Neural cell (in vitro differentiated cells): Measurements from ENCODE around the gene CNTN4. TPM values are rescaled to one million over a fixed set of nuclear protein-coding genes. Genes with fewer than 3 reads are reported as not detected.

Experiments used
- H2AFZ ChIP-seq: fragments of 200-600, 300-800 bp; sonication (generic), shearing (Covaris generic); 2 replicates; pipeline ENCODE4 v1.6.0; 2014; ENCODE audit warnings: low read depth, mild to moderate bottlenecking, antibody characterized with exemption, low read length, moderate library complexity
- H3F3A ChIP-seq: fragments of 200-600 bp; shearing (Covaris generic); 2 replicates; pipeline ENCODE4 v1.6.1; 2016; ENCODE audit warnings: mild to moderate bottlenecking, moderate library complexity, mixed read lengths, antibody characterized with exemption, low read length; ENCODE audit not compliant: insufficient read depth, poor library complexity, severe bottlenecking
- H3K27ac ChIP-seq: fragments of 200-600, 300-800 bp; sonication (generic), shearing (Covaris generic); 2 replicates; pipeline ENCODE4 v1.5.1; 2014; ENCODE audit warnings: mild to moderate bottlenecking, low read length, moderate library complexity
- H3K27me3 ChIP-seq: fragments of 300-800, 200-600 bp; sonication (generic), shearing (Covaris generic); 2 replicates; pipeline ENCODE4 v1.6.0; 2014; ENCODE audit warnings: mild to moderate bottlenecking, low read depth, low read length, moderate library complexity; ENCODE audit not compliant: insufficient read depth
- H3K36me3 ChIP-seq: fragments of 300-800, 200-600 bp; sonication (generic), shearing (Covaris generic); 2 replicates; pipeline ENCODE4 v1.5.1; 2014; ENCODE audit warnings: mild to moderate bottlenecking, antibody characterized with exemption, low read length, moderate library complexity; ENCODE audit not compliant: insufficient read depth
- H3K4me2 ChIP-seq: fragments of 300-800, 200-600 bp; sonication (generic), shearing (Covaris generic); 2 replicates; pipeline ENCODE4 v1.6.0; 2014; ENCODE audit warnings: mild to moderate bottlenecking, low read length
- H3K4me3 ChIP-seq: fragments of 300-800, 200-600 bp; sonication (generic), shearing (Covaris generic); 2 replicates; pipeline ENCODE4 v1.5.1; 2014; ENCODE audit warnings: mild to moderate bottlenecking, low read length, moderate library complexity
- H3K79me2 ChIP-seq: fragments of 200-600 bp; shearing (Covaris generic); replicated peaks from 2 replicates; pipeline ENCODE4 v1.6.0; 2014; ENCODE audit warnings: mild to moderate bottlenecking, low read length, moderate library complexity; ENCODE audit not compliant: insufficient read depth
- H3K9ac ChIP-seq: fragments of 300-800, 200-600 bp; sonication (generic), shearing (Covaris generic); 2 replicates; pipeline ENCODE4 v1.6.1; 2016; ENCODE audit warnings: mild to moderate bottlenecking, low read length, mixed read lengths
- H3K9me2 ChIP-seq: fragments of 200-600 bp; shearing (Covaris generic); 2 replicates; pipeline ENCODE4 v1.6.1; 2016; ENCODE audit warnings: mild to moderate bottlenecking, low read length, mixed read lengths; ENCODE audit not compliant: insufficient read depth
- H3K9me3 ChIP-seq: fragments of 200-600, 300-800 bp; sonication (generic), shearing (Covaris generic); 2 replicates; pipeline ENCODE4 v1.6.1; 2016; ENCODE audit warnings: mild to moderate bottlenecking, mixed run types, low read length, moderate library complexity, mixed read lengths
- H4K20me1 ChIP-seq: fragments of 200-600 bp; shearing (Covaris generic); 2 replicates; pipeline ENCODE4 v1.6.1; 2016; ENCODE audit warnings: mild to moderate bottlenecking, mixed run types; ENCODE audit not compliant: insufficient read depth
- EP300 ChIP-seq: fragments of 450-650 bp; conservative IDR thresholded peaks from 2 replicates; pipeline ENCODE4 v1.6.1; 2014; ENCODE audit warnings: antibody characterized with exemption, mild to moderate bottlenecking, moderate library complexity; ENCODE audit not compliant: poor library complexity, severe bottlenecking
- EZH2 ChIP-seq: fragments of 200-600, 300-800 bp; shearing (Covaris generic), sonication (generic); IDR thresholded peaks from 2 replicates; pipeline ENCODE4 v1.6.1; 2014; ENCODE audit warnings: antibody characterized with exemption, low read length, borderline replicate concordance, mild to moderate bottlenecking; ENCODE audit not compliant: insufficient read depth, poor library complexity, severe bottlenecking
- MXI1 ChIP-seq: fragments of 450-650 bp; conservative IDR thresholded peaks from 2 replicates; pipeline ENCODE4 v1.6.1; 2014; ENCODE audit warnings: antibody characterized with exemption, mild to moderate bottlenecking; ENCODE audit not compliant: poor library complexity, severe bottlenecking
- POLR2AphosphoS5 ChIP-seq: IDR thresholded peaks from 2 replicates; pipeline ENCODE4 v1.6.1; 2012
- RAD21 ChIP-seq: fragments of 450-650 bp; conservative IDR thresholded peaks from 2 replicates; pipeline ENCODE4 v1.6.1; 2014; ENCODE audit warnings: antibody characterized with exemption, mild to moderate bottlenecking, moderate library complexity
- REST ChIP-seq: IDR thresholded peaks from 2 replicates; pipeline ENCODE4 v1.6.1; 2012; ENCODE audit warnings: borderline replicate concordance
- SMC3 ChIP-seq: fragments of 450-650 bp; conservative IDR thresholded peaks from 2 replicates; pipeline ENCODE4 v1.6.1; 2014; ENCODE audit warnings: antibody characterized with exemption, mild to moderate bottlenecking, moderate library complexity; ENCODE audit not compliant: poor library complexity
- TAF1 ChIP-seq: IDR thresholded peaks from 2 replicates; pipeline ENCODE4 v1.6.1; 2012; ENCODE audit warnings: low read depth
- polyA plus RNA-seq: library from polyadenylated mRNA; depleted of rRNA; stranded (reverse); fragments of >200 nt; gene quantifications from 2 replicates; pipeline ENCODE4 v1.2.3, GENCODE V29; 2014
- TF ChIP-seq, protein P1 (sequence below): fragments of 450-650 bp; IDR thresholded peaks from 2 replicates; pipeline ENCODE4 v1.5.1; 2014; ENCODE audit warnings: antibody characterized with exemption, mild to moderate bottlenecking, moderate library complexity; ENCODE audit not compliant: poor library complexity, severe bottlenecking

Gene CNTN4
- polyA plus RNA-seq, 1 donor from 2014 or later: 10.6 TPM

- no peak overlapping the region for H3K4me2 ChIP-seq
Measured at GRCh38 chr3:2802429-2802828, 703.8 kb downstream of the CNTN4 start.

GRCh38 chr3:2807514-2807913 lies 708.8 kb downstream of the CNTN4 start:
- H4K20me1 ChIP-seq: no peaks in the 10 kb centered on the region
- no peak overlapping the region for H3K27ac ChIP-seq
- no peaks in the 10 kb centered on the region for H3K36me3 ChIP-seq
- H3K9me2 ChIP-seq: no peaks in the 10 kb centered on the region
- no peak overlapping the region for H3K4me3 ChIP-seq
- no peak overlapping the region for H3K9ac ChIP-seq
- no peak overlapping the region for H3K4me2 ChIP-seq
- no peaks in the 10 kb centered on the region for H3F3A ChIP-seq
- H3K79me2 ChIP-seq: no peaks in the 10 kb centered on the region
- H3K27me3 ChIP-seq: no peaks in the 10 kb centered on the region
- H3K9me3 ChIP-seq: no peaks in the 10 kb centered on the region
- TF ChIP-seq, protein P1, sequence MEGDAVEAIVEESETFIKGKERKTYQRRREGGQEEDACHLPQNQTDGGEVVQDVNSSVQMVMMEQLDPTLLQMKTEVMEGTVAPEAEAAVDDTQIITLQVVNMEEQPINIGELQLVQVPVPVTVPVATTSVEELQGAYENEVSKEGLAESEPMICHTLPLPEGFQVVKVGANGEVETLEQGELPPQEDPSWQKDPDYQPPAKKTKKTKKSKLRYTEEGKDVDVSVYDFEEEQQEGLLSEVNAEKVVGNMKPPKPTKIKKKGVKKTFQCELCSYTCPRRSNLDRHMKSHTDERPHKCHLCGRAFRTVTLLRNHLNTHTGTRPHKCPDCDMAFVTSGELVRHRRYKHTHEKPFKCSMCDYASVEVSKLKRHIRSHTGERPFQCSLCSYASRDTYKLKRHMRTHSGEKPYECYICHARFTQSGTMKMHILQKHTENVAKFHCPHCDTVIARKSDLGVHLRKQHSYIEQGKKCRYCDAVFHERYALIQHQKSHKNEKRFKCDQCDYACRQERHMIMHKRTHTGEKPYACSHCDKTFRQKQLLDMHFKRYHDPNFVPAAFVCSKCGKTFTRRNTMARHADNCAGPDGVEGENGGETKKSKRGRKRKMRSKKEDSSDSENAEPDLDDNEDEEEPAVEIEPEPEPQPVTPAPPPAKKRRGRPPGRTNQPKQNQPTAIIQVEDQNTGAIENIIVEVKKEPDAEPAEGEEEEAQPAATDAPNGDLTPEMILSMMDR: no peak
- TF ChIP-seq TAF1 (no peak), EP300 (no peak), EZH2 (no peak), POLR2AphosphoS5 (no peak), REST (no peak), MXI1 (no peak), SMC3 (no peak)
- H2AFZ ChIP-seq: no peak overlapping the region

More at GRCh38 chr3:2802429-2802828, 703.8 kb downstream of the CNTN4 start:
- Histone ChIP-seq H4K20me1 (no peaks in the 10 kb centered on the region), H3K27ac (no peak overlapping the region), H3K36me3 (no peaks in the 10 kb centered on the region), H2AFZ (no peak overlapping the region), H3K9me2 (no peaks in the 10 kb centered on the region), H3K9me3 (no peaks in the 10 kb centered on the region), H3K79me2 (no peaks in the 10 kb centered on the region), H3K27me3 (no peaks in the 10 kb centered on the region), H3F3A (no peaks in the 10 kb centered on the region), H3K4me3 (no peak overlapping the region), H3K9ac (no peak overlapping the region)
- no peak for TF ChIP-seq MXI1

DNA sequence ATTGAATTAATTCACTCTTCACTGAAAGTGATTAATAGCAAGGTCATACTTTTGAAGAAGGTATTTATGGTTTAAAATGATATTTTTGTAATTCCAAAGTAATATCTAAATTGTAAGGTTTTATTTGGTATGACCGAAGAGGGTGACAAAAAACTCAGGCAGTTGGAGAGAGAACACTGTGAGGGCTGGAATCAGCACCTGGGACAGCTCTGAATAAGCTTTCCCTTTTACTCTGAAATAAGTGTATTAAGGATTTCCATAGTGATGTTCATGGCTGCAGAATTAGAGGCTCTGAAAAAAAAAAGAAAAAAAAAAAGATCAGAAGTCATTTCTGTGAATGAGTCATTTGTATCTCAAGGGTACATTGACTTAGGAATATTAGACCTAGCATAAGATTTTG lies 712.1 kb downstream of the CNTN4 start:
- no peak overlapping the region for H3K4me2 ChIP-seq
- H3K9ac ChIP-seq: no peak overlapping the region
- no peaks in the 10 kb centered on the region for H3K79me2 ChIP-seq
- no peaks in the 10 kb centered on the region for H3K36me3 ChIP-seq
- no peak overlapping the region for H3K4me3 ChIP-seq
- H3K27me3 ChIP-seq: no peaks in the 10 kb centered on the region
- no peaks in the 10 kb centered on the region for H4K20me1 ChIP-seq
- no peaks in the 10 kb centered on the region for H3K9me3 ChIP-seq
- H2AFZ ChIP-seq: no peak overlapping the region
- H3K9me2 ChIP-seq: no peaks in the 10 kb centered on the region
- TF ChIP-seq EZH2 (no peak), MXI1 (no peak), REST (no peak), SMC3 (no peak), EP300 (no peak), RAD21 (no peak), POLR2AphosphoS5 (no peak), TAF1 (no peak)
- TF ChIP-seq, protein P1: no peak
- no peak overlapping the region for H3K27ac ChIP-seq
- H3F3A ChIP-seq: no peaks in the 10 kb centered on the region
